ENCODE measurements around the gene TOMM34. TPM values are rescaled to one million over a fixed set of nuclear protein-coding genes. Genes with fewer than 3 reads are reported as not detected.

Gene TOMM34
- total RNA-seq, 2 donors from 2014 or later, result 16.5 to 29.9 TPM

- no peaks in the 10 kb centered on the region for H3K36me3 ChIP-seq
- intact Hi-C loops (cut with DNase I), result loop anchor here (10.0 kb wide), 1 partner anchor 63 kb away; no protein-coding TSS in a partner anchor
- H3K27me3 ChIP-seq, result no peaks in the 10 kb centered on the region
- no peak for TF ChIP-seq CTCF (IDR thresholded peaks at IDR 0.05)
- no peaks in the 10 kb centered on the region for H3K9me3 ChIP-seq
- no peak for DNase-seq
- no peak overlapping the region for H3K9ac ChIP-seq (ENCODE audit: low read depth in 2 of 2, low read length in 2 of 2)
- H3K27ac ChIP-seq, result no peak overlapping the region
- H3K4me1 ChIP-seq, result no peaks in the 10 kb centered on the region
- H3K4me3 ChIP-seq, result no peak overlapping the region
Measured at GRCh38 chr20:44958276-44958675, 1.9 kb downstream of the TOMM34 start.

- no peak overlapping the region for H3K27ac ChIP-seq
- DNase-seq, result no peak
- no peaks in the 10 kb centered on the region for H3K4me1 ChIP-seq
- no peak overlapping the region for H3K4me3 ChIP-seq
- intact Hi-C loops (cut with DNase I), result loop anchor here (10.0 kb wide), 1 partner anchor 62 kb away; no protein-coding TSS in a partner anchor
- TF ChIP-seq CTCF (IDR thresholded peaks at IDR 0.05), result no peak
- no peaks in the 10 kb centered on the region for H3K27me3 ChIP-seq
- H3K9ac ChIP-seq (ENCODE audit: low read depth in 2 of 2, low read length in 2 of 2), result no peak overlapping the region
- H3K36me3 ChIP-seq, result no peaks in the 10 kb centered on the region
- no peaks in the 10 kb centered on the region for H3K9me3 ChIP-seq
Measured at GRCh38 chr20:44956410-44956809, 3.8 kb downstream of the TOMM34 start.

GRCh38 chr20:44955270-44955669 lies 4.9 kb downstream of the TOMM34 start:
- H3K27me3 ChIP-seq, result no peaks in the 10 kb centered on the region
- DNase-seq, result no peak
- no peaks in the 10 kb centered on the region for H3K4me1 ChIP-seq
- H3K9me3 ChIP-seq, result no peaks in the 10 kb centered on the region
- intact Hi-C loops (cut with DNase I), result loop anchor here (10.0 kb wide), 1 partner anchor 60 kb away; no protein-coding TSS in a partner anchor
- H3K27ac ChIP-seq, result no peak overlapping the region
- no peaks in the 10 kb centered on the region for H3K36me3 ChIP-seq
- H3K4me3 ChIP-seq, result no peak overlapping the region
- TF ChIP-seq CTCF (IDR thresholded peaks at IDR 0.05), result no peak
- no peak overlapping the region for H3K9ac ChIP-seq (ENCODE audit: low read depth in 2 of 2, low read length in 2 of 2)

- Histone ChIP-seq H3K4me1 (no peaks in the 10 kb centered on the region), H3K4me3 (no peak overlapping the region), H3K27me3 (no peaks in the 10 kb centered on the region), H3K9ac (ENCODE audit: low read depth in 2 of 2, low read length in 2 of 2) (no peak overlapping the region), H3K27ac (no peak overlapping the region), H3K9me3 (no peaks in the 10 kb centered on the region), H3K36me3 (no peaks in the 10 kb centered on the region)
- TF ChIP-seq CTCF (IDR thresholded peaks at IDR 0.05), result no peak
- no peak for DNase-seq
- intact Hi-C loops (cut with DNase I), result loop anchor here (10.0 kb wide), 1 partner anchor 59 kb away; no protein-coding TSS in a partner anchor
Measured at GRCh38 chr20:44954211-44954610, 6.0 kb downstream of the TOMM34 start.

- Histone ChIP-seq H3K9me3 (no peaks in the 10 kb centered on the region), H3K4me1 (no peaks in the 10 kb centered on the region), H3K9ac (ENCODE audit: low read depth in 2 of 2, low read length in 2 of 2) (no peak overlapping the region), H3K36me3 (no peaks in the 10 kb centered on the region), H3K4me3 (no peak overlapping the region), H3K27ac (no peak overlapping the region), H3K27me3 (no peaks in the 10 kb centered on the region)
- intact Hi-C loops (cut with DNase I), result loop anchor here (10.0 kb wide), 1 partner anchor 58 kb away; no protein-coding TSS in a partner anchor
- TF ChIP-seq CTCF (IDR thresholded peaks at IDR 0.05), result no peak
- no peak for DNase-seq
Measured at GRCh38 chr20:44952731-44953130, 7.5 kb downstream of the TOMM34 start.
